Measurements from ENCODE around the gene TMEM176A. TPM values are rescaled to one million over a fixed set of nuclear protein-coding genes. Genes with fewer than 3 reads are reported as not detected.

TMEM176A gene
- total and polyA plus RNA-seq, 3 donors from 2014 or later = 1.6 to 34.7 (median 4.2) TPM

DNA sequence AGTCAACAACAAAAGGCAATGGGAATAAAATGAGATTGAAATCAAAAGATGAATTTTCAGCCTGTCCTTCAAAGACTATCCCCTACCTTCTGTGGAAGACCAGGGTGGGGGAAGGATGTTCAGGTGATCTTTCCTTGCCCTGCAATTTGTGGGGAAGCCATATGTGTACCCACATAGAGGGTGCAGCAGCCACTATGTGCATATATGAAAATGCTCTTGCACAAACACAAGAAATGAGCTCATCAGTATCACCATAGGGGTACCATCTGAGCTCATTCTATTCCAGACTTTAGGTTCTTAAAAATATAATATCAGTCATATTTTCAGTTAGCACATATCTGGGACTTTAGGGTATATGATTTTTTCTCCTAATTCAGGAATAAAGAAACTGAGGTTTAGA lies 45.6 kb upstream of the TMEM176A start:
- H3K27me3 ChIP-seq = no peaks in the 10 kb centered on the region
- no peaks in the 10 kb centered on the region for H3K36me3 ChIP-seq (ENCODE audit: low read depth, missing control alignments)
- H3K27ac ChIP-seq = no peak overlapping the region
- no peak overlapping the region for H3K4me3 ChIP-seq
- no peak for DNase-seq
- intact Hi-C loops (cut with DNase I; ENCODE audit: low total_unique reads) = loop anchor here (5.0 kb wide), 1 partner anchor 308 kb away; no protein-coding TSS in a partner anchor
- H3K9me3 ChIP-seq = no peaks in the 10 kb centered on the region
- TF ChIP-seq, protein P1, sequence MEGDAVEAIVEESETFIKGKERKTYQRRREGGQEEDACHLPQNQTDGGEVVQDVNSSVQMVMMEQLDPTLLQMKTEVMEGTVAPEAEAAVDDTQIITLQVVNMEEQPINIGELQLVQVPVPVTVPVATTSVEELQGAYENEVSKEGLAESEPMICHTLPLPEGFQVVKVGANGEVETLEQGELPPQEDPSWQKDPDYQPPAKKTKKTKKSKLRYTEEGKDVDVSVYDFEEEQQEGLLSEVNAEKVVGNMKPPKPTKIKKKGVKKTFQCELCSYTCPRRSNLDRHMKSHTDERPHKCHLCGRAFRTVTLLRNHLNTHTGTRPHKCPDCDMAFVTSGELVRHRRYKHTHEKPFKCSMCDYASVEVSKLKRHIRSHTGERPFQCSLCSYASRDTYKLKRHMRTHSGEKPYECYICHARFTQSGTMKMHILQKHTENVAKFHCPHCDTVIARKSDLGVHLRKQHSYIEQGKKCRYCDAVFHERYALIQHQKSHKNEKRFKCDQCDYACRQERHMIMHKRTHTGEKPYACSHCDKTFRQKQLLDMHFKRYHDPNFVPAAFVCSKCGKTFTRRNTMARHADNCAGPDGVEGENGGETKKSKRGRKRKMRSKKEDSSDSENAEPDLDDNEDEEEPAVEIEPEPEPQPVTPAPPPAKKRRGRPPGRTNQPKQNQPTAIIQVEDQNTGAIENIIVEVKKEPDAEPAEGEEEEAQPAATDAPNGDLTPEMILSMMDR (IDR thresholded peaks at IDR 0.05) = no peak
- TF ChIP-seq POLR2A (IDR thresholded peaks at IDR 0.05) = no peak
- H3K4me1 ChIP-seq = no peaks in the 10 kb centered on the region

DNA sequence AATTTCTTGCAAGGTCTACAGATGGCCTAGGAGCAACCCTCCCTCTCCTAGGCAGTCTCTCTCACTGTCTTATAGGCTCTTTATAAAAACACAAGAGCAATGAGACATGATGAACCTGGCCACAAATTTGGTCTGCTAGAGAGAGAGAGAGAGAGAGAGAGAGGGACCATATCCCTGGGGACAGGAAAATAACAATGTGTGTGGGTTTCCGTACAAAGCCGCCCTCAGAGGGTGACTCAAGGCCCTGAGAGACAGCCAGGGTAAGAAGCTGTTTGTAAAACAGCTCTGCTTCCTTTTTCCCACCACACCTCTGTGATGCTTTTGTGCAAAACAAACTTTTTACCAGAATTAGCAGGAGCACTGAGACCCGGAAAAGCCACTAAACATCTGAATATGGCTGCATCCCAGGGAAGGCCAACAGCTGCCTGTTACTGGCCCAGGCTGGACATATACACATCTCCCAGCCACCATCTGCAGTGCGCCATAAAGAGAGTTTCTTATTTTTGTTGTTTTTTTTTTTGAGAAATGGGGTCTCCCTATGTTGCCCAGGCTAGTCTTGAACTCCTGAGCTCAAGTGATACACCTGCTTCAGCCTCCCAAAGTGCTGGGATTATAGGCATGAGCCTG lies 45.0 kb upstream of the TMEM176A start:
- no peaks in the 10 kb centered on the region for H3K4me1 ChIP-seq
- no peak overlapping the region for H3K4me3 ChIP-seq
- 60 to 74% methylated on average over 4 of the region's 4 CpGs for WGBS, 2 donors
- H3K27ac ChIP-seq = no peak overlapping the region
- H3K9me3 ChIP-seq = no peaks in the 10 kb centered on the region
- TF ChIP-seq, protein P1 (IDR thresholded peaks at IDR 0.05) = no peak
- TF ChIP-seq POLR2A (IDR thresholded peaks at IDR 0.05) = no peak
- no peaks in the 10 kb centered on the region for H3K36me3 ChIP-seq (ENCODE audit: low read depth, missing control alignments)
- intact Hi-C loops (cut with DNase I; ENCODE audit: low total_unique reads) = loop anchor here (5.0 kb wide), 1 partner anchor 308 kb away; no protein-coding TSS in a partner anchor
- H3K27me3 ChIP-seq = no peaks in the 10 kb centered on the region
- no peak for DNase-seq

DNA sequence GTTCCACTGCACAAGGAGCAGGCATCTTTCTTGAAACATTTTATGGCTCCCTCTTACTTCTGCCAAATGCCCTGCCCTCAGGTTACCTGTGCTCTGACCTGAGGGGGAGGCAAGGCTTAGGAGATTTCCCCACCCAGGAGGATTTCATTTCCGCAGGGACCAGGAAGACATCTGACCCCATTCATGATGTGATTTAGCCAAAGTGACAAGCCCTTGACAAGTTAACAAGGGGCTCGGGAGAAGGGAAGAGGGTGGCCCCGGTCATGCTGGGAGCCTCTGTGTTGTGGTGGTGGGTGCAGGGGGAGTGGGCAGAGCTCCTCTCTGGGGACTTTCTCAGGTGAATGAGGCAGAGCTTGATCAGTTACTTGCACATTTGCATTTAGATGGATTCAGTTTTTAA lies 44.4 kb upstream of the TMEM176A start:
- Histone ChIP-seq H3K36me3 (ENCODE audit: low read depth, missing control alignments) (no peaks in the 10 kb centered on the region), H3K9me3 (no peaks in the 10 kb centered on the region), H3K27ac (no peak overlapping the region), H3K4me1 (no peaks in the 10 kb centered on the region), H3K4me3 (no peak overlapping the region), H3K27me3 (no peaks in the 10 kb centered on the region)
- TF ChIP-seq, protein P1 (IDR thresholded peaks at IDR 0.05) = no peak
- TF ChIP-seq POLR2A (IDR thresholded peaks at IDR 0.05) = no peak
- 56 to 85% methylated on average over 3 of the region's 3 CpGs for WGBS, 2 donors
- no peak for DNase-seq
- intact Hi-C loops (cut with DNase I; ENCODE audit: low total_unique reads) = loop anchor here (5.0 kb wide), 1 partner anchor 309 kb away; no protein-coding TSS in a partner anchor

DNA sequence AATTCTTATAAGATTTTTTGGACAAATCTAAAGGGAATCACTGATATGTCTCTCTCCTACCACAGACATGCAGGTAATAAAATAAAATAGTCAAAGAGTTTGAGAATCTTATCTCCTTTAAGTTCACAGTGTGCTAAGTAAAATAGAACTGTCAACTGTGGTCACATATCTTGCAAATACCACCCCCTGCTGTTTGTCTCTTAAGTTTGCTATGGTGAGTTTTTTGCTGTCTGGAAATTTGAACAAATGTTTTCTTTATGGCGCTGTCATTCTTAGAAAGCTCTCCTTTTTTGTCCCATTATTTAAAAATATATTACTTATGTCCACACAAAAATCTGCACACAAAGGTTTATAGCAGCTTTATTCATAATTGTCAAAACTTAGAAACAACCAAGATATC lies 43.7 kb upstream of the TMEM176A start:
- TF ChIP-seq POLR2A (IDR thresholded peaks at IDR 0.05) = no peak
- TF ChIP-seq, protein P1 (IDR thresholded peaks at IDR 0.05) = peak in 2 of 3 experiments; percentile 17 to 19
- H3K36me3 ChIP-seq (ENCODE audit: low read depth, missing control alignments) = no peaks in the 10 kb centered on the region
- DNase-seq = no peak
- H3K9me3 ChIP-seq = no peaks in the 10 kb centered on the region
- no peak overlapping the region for H3K27ac ChIP-seq
- no peak overlapping the region for H3K4me3 ChIP-seq
- 47 to 75% methylated on average over 1 of the region's 1 CpG for WGBS, 2 donors
- H3K27me3 ChIP-seq = no peaks in the 10 kb centered on the region
- no peaks in the 10 kb centered on the region for H3K4me1 ChIP-seq
- intact Hi-C loops (cut with DNase I; ENCODE audit: low total_unique reads) = loop anchor here (5.0 kb wide), 1 partner anchor 310 kb away; no protein-coding TSS in a partner anchor

DNA sequence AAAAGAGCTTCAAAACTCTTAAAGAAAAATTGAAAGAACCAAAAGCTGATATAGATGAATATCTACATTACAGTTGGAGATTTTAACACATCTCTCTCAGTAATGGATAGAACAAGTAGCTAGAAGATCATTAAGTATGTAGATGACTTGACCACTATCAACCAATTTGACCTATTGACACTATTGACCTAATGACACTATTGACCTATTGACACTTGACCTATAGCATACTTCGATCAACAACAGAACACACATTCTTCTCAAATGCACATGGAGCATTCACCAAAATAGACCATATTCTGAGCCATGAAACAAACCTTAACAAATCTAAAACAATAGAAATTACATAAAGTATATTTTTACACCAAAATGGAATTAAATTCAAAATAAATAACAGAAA lies 41.1 kb upstream of the TMEM176A start:
- TF ChIP-seq, protein P1 (IDR thresholded peaks at IDR 0.05) = no peak
- no peak for TF ChIP-seq POLR2A (IDR thresholded peaks at IDR 0.05)
- no peaks in the 10 kb centered on the region for H3K4me1 ChIP-seq
- no peak overlapping the region for H3K27ac ChIP-seq
- no peak for DNase-seq
- WGBS, 2 donors = 78 to 83% methylated on average over 1 of the region's 1 CpG
- H3K9me3 ChIP-seq = no peaks in the 10 kb centered on the region
- intact Hi-C loops (cut with DNase I; ENCODE audit: low total_unique reads) = loop anchor here (5.0 kb wide), 1 partner anchor 312 kb away; no protein-coding TSS in a partner anchor
- H3K36me3 ChIP-seq (ENCODE audit: low read depth, missing control alignments) = no peaks in the 10 kb centered on the region
- no peaks in the 10 kb centered on the region for H3K27me3 ChIP-seq
- H3K4me3 ChIP-seq = no peak overlapping the region
